ENCODE results near the gene TNNI3K. TPM values are rescaled to one million over a fixed set of nuclear protein-coding genes. Genes with fewer than 3 reads are reported as not detected.

TNNI3K gene
- total RNA-seq, 1 experiment from 2014 or later: not detected

DNA sequence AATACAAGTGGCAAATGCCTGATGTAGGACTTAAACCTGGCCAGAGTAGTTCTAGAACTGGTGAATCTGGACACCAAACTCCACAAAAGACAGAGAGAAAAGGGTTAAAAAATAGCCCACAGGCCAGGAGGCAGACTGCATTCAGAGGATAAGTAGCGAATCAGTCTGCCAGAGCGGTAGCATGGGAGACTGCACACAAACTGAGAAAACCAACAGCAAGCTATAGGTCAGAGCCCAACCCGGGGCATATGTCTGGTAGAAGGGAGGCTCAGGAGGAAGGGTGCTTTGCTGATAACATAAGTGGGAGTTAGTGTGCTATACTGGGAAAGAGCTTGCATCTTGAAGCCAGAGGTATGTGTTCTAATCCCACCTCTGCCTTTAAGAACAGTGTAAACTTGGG is 273.3 kb downstream of the TNNI3K start:
- H3K27me3 Mint-ChIP-seq (ENCODE audit: low read depth): no peaks in the 10 kb centered on the region
- Histone ChIP-seq H3K4me1 (ENCODE audit: insufficient read depth, low read length) (no peaks in the 10 kb centered on the region), H3K27ac (ENCODE audit: insufficient read length, low read depth, low read length) (no peak overlapping the region), H3K79me1 (ENCODE audit: insufficient read depth, low read depth, low read length, poor library complexity, severe bottlenecking) (no peaks in the 10 kb centered on the region), H4K5ac (ENCODE audit: insufficient read length, low read depth, low read length) (no peak overlapping the region), H3K79me2 (ENCODE audit: insufficient read depth, low read length) (no peaks in the 10 kb centered on the region), H3K27me3 (ENCODE audit: insufficient read depth, low read length) (no peaks in the 10 kb centered on the region), H3K9ac (ENCODE audit: extremely low read depth, insufficient read length, low read length) (no peak overlapping the region), H3K9me3 (ENCODE audit: control insufficient read depth, low read depth, low read length) (no peaks in the 10 kb centered on the region), H3K56ac (ENCODE audit: insufficient read length, low read depth, low read length) (no peak overlapping the region), H4K91ac (ENCODE audit: insufficient read length, low read depth, low read length) (no peak overlapping the region), H2BK5ac (ENCODE audit: insufficient read length, low read length) (no peak overlapping the region), H2BK20ac (ENCODE audit: low read depth, low read length, poor library complexity, severe bottlenecking) (no peak overlapping the region), H2BK15ac (ENCODE audit: low read depth, low read length) (no peak overlapping the region), H3K23me2 (ENCODE audit: insufficient read length, low read depth, low read length, poor library complexity, severe bottlenecking) (no peaks in the 10 kb centered on the region), H4K20me1 (ENCODE audit: control insufficient read depth, insufficient read depth, insufficient read length) (no peaks in the 10 kb centered on the region), H3K23ac (ENCODE audit: insufficient read length, low read depth, low read length) (no peak overlapping the region), H2BK12ac (ENCODE audit: insufficient read length, low read depth, low read length) (no peak overlapping the region), H2AK5ac (ENCODE audit: insufficient read length, low read length) (no peak overlapping the region), H3K4ac (ENCODE audit: low read depth, low read length) (no peak overlapping the region), H2BK120ac (ENCODE audit: low read depth, low read length, poor library complexity, severe bottlenecking) (no peak overlapping the region), H3K18ac (ENCODE audit: insufficient read length, low read depth, low read length) (no peak overlapping the region), H3K4me2 (ENCODE audit: insufficient read depth, insufficient read length, low read length) (no peak overlapping the region), H2AFZ (ENCODE audit: low read length) (no peak overlapping the region), H3K14ac (ENCODE audit: insufficient read depth, low read length) (no peak overlapping the region), H3T11ph (ENCODE audit: low read length) (no peak overlapping the region), H4K8ac (replicated peaks; ENCODE audit: insufficient read length, low read depth, low read length) (no peak overlapping the region)
- no peaks in the 10 kb centered on the region for H3K9me3 Mint-ChIP-seq
- peak overlapping the region in 1 of 3 experiments; percentile 34; a peak in 1 of 7 replicates for H3K27ac Mint-ChIP-seq
- H3K4me3 Mint-ChIP-seq: no peak overlapping the region
- H3K36me3 Mint-ChIP-seq (ENCODE audit: insufficient read depth in 1 of 3, low read depth in 3 of 3): no peaks in the 10 kb centered on the region; a peak in 1 of 7 replicates
- peak; percentile 31 for DNase-seq
- H3K4me1 Mint-ChIP-seq: peaks cover 37 to 42% of the 10 kb centered on the region in 2 experiments
- TF ChIP-seq, protein P1, sequence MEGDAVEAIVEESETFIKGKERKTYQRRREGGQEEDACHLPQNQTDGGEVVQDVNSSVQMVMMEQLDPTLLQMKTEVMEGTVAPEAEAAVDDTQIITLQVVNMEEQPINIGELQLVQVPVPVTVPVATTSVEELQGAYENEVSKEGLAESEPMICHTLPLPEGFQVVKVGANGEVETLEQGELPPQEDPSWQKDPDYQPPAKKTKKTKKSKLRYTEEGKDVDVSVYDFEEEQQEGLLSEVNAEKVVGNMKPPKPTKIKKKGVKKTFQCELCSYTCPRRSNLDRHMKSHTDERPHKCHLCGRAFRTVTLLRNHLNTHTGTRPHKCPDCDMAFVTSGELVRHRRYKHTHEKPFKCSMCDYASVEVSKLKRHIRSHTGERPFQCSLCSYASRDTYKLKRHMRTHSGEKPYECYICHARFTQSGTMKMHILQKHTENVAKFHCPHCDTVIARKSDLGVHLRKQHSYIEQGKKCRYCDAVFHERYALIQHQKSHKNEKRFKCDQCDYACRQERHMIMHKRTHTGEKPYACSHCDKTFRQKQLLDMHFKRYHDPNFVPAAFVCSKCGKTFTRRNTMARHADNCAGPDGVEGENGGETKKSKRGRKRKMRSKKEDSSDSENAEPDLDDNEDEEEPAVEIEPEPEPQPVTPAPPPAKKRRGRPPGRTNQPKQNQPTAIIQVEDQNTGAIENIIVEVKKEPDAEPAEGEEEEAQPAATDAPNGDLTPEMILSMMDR (conservative IDR thresholded peaks at IDR 0.05): no peak
- WGBS (ENCODE audit: extremely low coverage, insufficient read length, low lambda C conversion rate): no CpG with 5 or more reads among the region's 3 CpGs
